ENCODE results near the gene DDX47.

Gene DDX47

GRCh38 chr12:12779007-12779406 is 34.1 kb upstream of the DDX47 start:
- Histone ChIP-seq H3K9ac (ENCODE audit: low read depth, low read length, poor library complexity, severe bottlenecking) (no peak overlapping the region), H3K4me3 (ENCODE audit: low read length, poor library complexity, severe bottlenecking) (no peak overlapping the region), H3K4me2 (ENCODE audit: low read depth, low read length, poor library complexity, severe bottlenecking) (no peak overlapping the region), H3K9me3 (ENCODE audit: insufficient read depth, low read depth, low read length) (no peaks in the 10 kb centered on the region), H2AFZ (ENCODE audit: low read length) (no peak overlapping the region), H3K79me2 (ENCODE audit: insufficient read depth, low read length) (no peaks in the 10 kb centered on the region), H4K20me1 (ENCODE audit: insufficient read depth, low read length, poor library complexity, severe bottlenecking) (no peaks in the 10 kb centered on the region), H3K9me2 (replicated peaks; ENCODE audit: low read depth, low read length) (no peaks in the 10 kb centered on the region), H3K36me3 (ENCODE audit: insufficient read depth, low read length) (no peaks in the 10 kb centered on the region), H3K4me1 (ENCODE audit: insufficient read depth, low read length, poor library complexity, severe bottlenecking) (no peaks in the 10 kb centered on the region), H3K27me3 (ENCODE audit: insufficient read depth, low read length, poor library complexity, severe bottlenecking) (no peaks in the 10 kb centered on the region), H3F3A (ENCODE audit: low read depth) (no peaks in the 10 kb centered on the region)
- TF ChIP-seq EZH2phosphoT487 (IDR thresholded peaks at IDR 0.05; ENCODE audit: borderline replicate concordance), result no peak
- no peak for TF ChIP-seq CTCF (conservative IDR thresholded peaks at IDR 0.05; ENCODE audit: low read length)

GRCh38 chr12:12779529-12779928 is 33.6 kb upstream of the DDX47 start:
- TF ChIP-seq EZH2phosphoT487 (IDR thresholded peaks at IDR 0.05; ENCODE audit: borderline replicate concordance) (no peak), CTCF (conservative IDR thresholded peaks at IDR 0.05; ENCODE audit: low read length) (no peak)

GRCh38 chr12:12784116-12784515 is 29.0 kb upstream of the DDX47 start:
- Histone ChIP-seq H3K4me2 (ENCODE audit: low read depth, low read length, poor library complexity, severe bottlenecking) (no peak overlapping the region), H3K9ac (ENCODE audit: low read depth, low read length, poor library complexity, severe bottlenecking) (no peak overlapping the region), H3K9me2 (replicated peaks; ENCODE audit: low read depth, low read length) (no peaks in the 10 kb centered on the region), H4K20me1 (ENCODE audit: insufficient read depth, low read length, poor library complexity, severe bottlenecking) (no peaks in the 10 kb centered on the region), H2AFZ (ENCODE audit: low read length) (no peak overlapping the region), H3F3A (ENCODE audit: low read depth) (no peaks in the 10 kb centered on the region), H3K27me3 (ENCODE audit: insufficient read depth, low read length, poor library complexity, severe bottlenecking) (no peaks in the 10 kb centered on the region), H3K36me3 (ENCODE audit: insufficient read depth, low read length) (no peaks in the 10 kb centered on the region), H3K9me3 (ENCODE audit: insufficient read depth, low read depth, low read length) (no peaks in the 10 kb centered on the region), H3K79me2 (ENCODE audit: insufficient read depth, low read length) (peaks cover 17% of the 10 kb centered on the region), H3K4me3 (ENCODE audit: low read length, poor library complexity, severe bottlenecking) (no peak overlapping the region), H3K4me1 (ENCODE audit: insufficient read depth, low read length, poor library complexity, severe bottlenecking) (peaks cover 35% of the 10 kb centered on the region)
- TF ChIP-seq EZH2phosphoT487 (IDR thresholded peaks at IDR 0.05; ENCODE audit: borderline replicate concordance) (no peak), CTCF (conservative IDR thresholded peaks at IDR 0.05; ENCODE audit: low read length) (no peak)

More at GRCh38 chr12:12779529-12779928, 33.6 kb upstream of the DDX47 start:
- no peak overlapping the region for H3K4me3 ChIP-seq (ENCODE audit: low read length, poor library complexity, severe bottlenecking)
- no peaks in the 10 kb centered on the region for H3K9me3 ChIP-seq (ENCODE audit: insufficient read depth, low read depth, low read length)
- H3K9ac ChIP-seq (ENCODE audit: low read depth, low read length, poor library complexity, severe bottlenecking), result no peak overlapping the region
- no peaks in the 10 kb centered on the region for H4K20me1 ChIP-seq (ENCODE audit: insufficient read depth, low read length, poor library complexity, severe bottlenecking)
- no peak overlapping the region for H3K4me2 ChIP-seq (ENCODE audit: low read depth, low read length, poor library complexity, severe bottlenecking)
- H3F3A ChIP-seq (ENCODE audit: low read depth), result no peaks in the 10 kb centered on the region
- no peaks in the 10 kb centered on the region for H3K27me3 ChIP-seq (ENCODE audit: insufficient read depth, low read length, poor library complexity, severe bottlenecking)
- H3K4me1 ChIP-seq (ENCODE audit: insufficient read depth, low read length, poor library complexity, severe bottlenecking), result no peaks in the 10 kb centered on the region
- H3K9me2 ChIP-seq (replicated peaks; ENCODE audit: low read depth, low read length), result no peaks in the 10 kb centered on the region
- no peaks in the 10 kb centered on the region for H3K79me2 ChIP-seq (ENCODE audit: insufficient read depth, low read length)
- H2AFZ ChIP-seq (ENCODE audit: low read length), result no peak overlapping the region
- H3K36me3 ChIP-seq (ENCODE audit: insufficient read depth, low read length), result no peaks in the 10 kb centered on the region
